Activated naive CD8-positive, alpha-beta T cell (primary cell): ENCODE data around the gene FMNL3.

Source experiments
- H3K27ac Mint-ChIP-seq: one replicate; pipeline ENCODE4 v1.8.0; 2021; ENCODE audit warnings: mixed read lengths
- H3K27me3 Mint-ChIP-seq: one replicate; pipeline ENCODE4 v1.8.0; 2021; ENCODE audit warnings: mixed read lengths
- H3K36me3 Mint-ChIP-seq: one replicate; pipeline ENCODE4 v1.8.0; 2021; ENCODE audit warnings: mixed read lengths
- H3K4me1 Mint-ChIP-seq: one replicate; pipeline ENCODE4 v1.8.0; 2021; ENCODE audit warnings: low read depth, mixed read lengths
- H3K4me3 Mint-ChIP-seq: one replicate; pipeline ENCODE4 v1.8.0; 2021; ENCODE audit warnings: mild to moderate bottlenecking, mixed read lengths
- H3K9me3 Mint-ChIP-seq: one replicate; pipeline ENCODE4 v1.8.0; 2021; ENCODE audit warnings: low read depth, mixed read lengths

Gene FMNL3

DNA sequence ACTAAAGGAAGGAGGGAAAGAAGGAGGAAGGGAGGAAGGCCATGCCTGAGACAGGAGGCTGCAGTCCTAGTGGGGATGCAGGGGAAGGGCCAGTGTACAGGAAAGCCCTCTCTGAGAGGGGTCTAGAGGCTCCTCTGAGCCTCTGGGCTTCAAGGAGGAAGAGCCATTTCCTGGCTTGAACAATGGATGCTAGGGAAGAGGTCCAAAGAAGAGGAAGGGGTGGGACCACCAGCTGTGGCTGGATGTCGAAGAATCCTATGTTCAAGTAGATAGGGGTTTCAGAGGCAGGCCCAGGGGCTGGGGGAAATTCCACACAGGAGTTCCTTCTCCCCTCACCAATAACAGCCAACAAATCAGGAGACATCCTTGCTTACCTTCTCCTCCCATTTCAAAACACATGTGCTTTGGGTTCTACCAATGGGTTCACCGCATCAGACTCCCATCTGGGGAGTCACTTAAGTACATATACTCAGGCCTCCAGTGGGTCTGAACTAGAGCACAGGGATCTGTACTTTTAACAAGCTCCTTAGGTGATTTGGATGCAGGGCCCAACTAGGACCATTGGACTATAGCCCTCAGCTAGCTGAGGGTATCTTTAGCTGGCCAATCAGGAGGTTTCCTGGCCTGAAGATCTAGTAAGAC is 51.5 kb downstream of the FMNL3 start:
- no peaks in the 10 kb centered on the region for H3K27me3 Mint-ChIP-seq
- H3K4me1 Mint-ChIP-seq, result peaks cover 30% of the 10 kb centered on the region
- no peaks in the 10 kb centered on the region for H3K9me3 Mint-ChIP-seq
- H3K27ac Mint-ChIP-seq, result peak overlapping the region; percentile 50
- H3K36me3 Mint-ChIP-seq, result peaks cover 15% of the 10 kb centered on the region
- H3K4me3 Mint-ChIP-seq, result peak overlapping the region; percentile 13

DNA sequence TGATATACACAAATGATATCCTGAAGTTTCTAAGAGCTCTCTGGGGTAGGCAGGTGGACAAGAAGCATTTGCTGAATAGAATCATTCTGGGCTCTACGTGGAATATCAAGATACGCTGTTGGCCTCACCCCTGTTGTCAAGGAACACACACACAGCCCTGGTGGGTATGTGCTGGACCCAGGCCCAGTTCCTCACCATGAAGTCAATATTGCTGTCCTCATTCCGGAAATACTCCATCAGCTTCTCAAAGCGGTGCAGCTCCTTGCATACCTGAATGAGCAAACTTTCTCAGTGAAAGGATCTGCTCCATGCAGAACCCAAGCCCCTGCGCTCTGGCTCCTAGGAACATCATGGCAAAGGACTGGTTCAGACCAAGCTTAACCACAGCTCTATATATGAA is 52.5 kb downstream of the FMNL3 start:
- peaks cover 25% of the 10 kb centered on the region for H3K4me1 Mint-ChIP-seq
- H3K27ac Mint-ChIP-seq, result no peak overlapping the region
- no peaks in the 10 kb centered on the region for H3K9me3 Mint-ChIP-seq
- H3K27me3 Mint-ChIP-seq, result no peaks in the 10 kb centered on the region
- peaks cover 15% of the 10 kb centered on the region for H3K36me3 Mint-ChIP-seq
- H3K4me3 Mint-ChIP-seq, result no peak overlapping the region

DNA sequence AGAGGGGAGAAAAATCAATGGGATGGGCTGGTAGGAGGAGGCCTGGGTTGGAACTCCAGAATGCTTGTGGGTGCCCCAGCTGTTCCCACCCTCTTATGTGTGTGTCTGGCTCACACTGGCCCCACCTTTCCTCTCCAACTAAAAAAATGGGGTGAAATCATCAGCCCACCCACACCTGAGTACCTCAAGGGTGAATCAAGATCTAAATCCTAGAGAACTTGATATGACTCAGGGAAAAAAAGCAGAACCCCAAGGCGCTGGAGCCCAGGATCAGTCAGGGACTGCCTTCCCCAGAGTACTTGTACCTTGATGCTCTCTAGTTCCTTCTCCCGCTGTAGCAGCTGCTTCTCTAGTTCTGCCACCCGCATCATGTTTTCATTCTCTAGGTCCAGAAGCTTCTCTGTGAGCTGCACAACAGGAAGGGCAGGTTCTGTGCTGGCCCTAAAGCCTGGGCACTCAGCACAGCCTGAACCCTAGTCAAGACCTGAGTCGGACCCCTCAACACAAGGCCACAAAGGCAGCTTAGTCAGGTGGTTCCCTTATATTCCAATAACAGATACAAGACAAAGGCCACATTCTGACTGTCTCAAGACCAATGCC is 54.2 kb downstream of the FMNL3 start:
- Mint-ChIP-seq H3K36me3 (peaks cover 14% of the 10 kb centered on the region), H3K9me3 (no peaks in the 10 kb centered on the region), H3K4me1 (peaks cover 29% of the 10 kb centered on the region), H3K27ac (no peak overlapping the region), H3K4me3 (no peak overlapping the region), H3K27me3 (no peaks in the 10 kb centered on the region)

DNA sequence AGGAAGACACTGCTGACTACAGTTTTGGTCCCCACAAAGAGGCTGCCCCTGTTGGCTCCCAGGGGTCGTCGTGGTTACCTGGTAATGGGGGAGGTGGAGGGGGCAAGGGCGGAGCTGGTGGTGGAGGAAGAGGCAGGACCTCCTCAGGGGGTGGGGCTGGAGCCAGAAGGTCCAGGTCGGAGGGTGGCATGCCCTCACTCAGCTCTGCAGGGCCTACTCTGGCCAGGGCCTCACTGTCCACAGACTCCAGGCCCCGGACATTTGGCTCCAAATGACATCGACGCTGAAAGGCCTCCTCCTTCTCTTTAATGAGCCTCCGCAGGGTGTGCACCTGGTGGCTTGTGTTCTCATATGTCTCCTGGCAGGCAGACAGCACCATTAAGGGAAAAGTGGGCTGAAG is 55.4 kb downstream of the FMNL3 start:
- Mint-ChIP-seq H3K4me1 (peaks cover 23% of the 10 kb centered on the region), H3K36me3 (peaks cover 6% of the 10 kb centered on the region), H3K27ac (no peak overlapping the region), H3K4me3 (no peak overlapping the region), H3K27me3 (no peaks in the 10 kb centered on the region), H3K9me3 (no peaks in the 10 kb centered on the region)

DNA sequence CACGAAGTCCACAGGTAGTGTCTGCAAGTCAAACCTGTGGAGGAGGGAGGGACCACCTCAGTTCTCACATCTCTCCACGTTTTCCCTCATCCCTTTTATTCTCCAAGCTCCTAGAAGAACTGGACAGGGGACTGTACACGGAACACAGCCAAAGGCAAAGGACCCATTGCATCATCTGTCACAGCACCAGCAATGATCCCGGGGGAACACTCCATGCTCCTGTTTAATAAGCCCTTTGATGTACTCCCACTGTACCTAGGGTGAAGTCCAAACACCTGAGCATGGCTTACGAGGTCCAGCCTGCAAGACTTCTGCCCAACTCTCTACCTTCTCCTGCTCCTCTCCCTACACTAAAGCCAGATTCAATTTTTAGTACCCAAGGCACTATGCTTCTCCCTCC is 57.3 kb downstream of the FMNL3 start:
- Mint-ChIP-seq H3K27me3 (no peaks in the 10 kb centered on the region), H3K36me3 (peaks cover 2% of the 10 kb centered on the region), H3K4me3 (no peak overlapping the region), H3K27ac (peak overlapping the region; percentile 1), H3K4me1 (peaks cover 19% of the 10 kb centered on the region), H3K9me3 (no peaks in the 10 kb centered on the region)

DNA sequence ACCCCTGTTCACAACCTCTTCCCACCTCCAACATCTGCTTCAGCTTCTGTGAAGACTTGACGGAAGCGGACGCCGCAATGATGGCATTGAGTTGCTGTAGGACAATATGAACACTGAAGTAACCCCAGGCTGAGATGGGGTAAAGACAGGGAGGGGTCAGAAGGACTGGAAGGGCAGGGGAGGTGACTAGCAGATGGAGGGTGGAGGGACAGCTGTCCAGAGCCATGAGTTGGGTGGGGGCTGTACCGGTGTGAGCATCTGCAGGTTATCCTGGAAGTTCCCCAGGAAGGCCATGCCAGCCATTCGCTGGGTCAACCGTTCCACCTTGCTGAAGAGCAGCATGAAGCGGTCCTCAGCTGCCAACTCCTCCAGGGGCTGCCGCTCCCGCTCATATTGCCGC is 57.8 kb downstream of the FMNL3 start:
- Mint-ChIP-seq H3K4me1 (peaks cover 23% of the 10 kb centered on the region), H3K4me3 (no peak overlapping the region), H3K9me3 (no peaks in the 10 kb centered on the region), H3K27me3 (no peaks in the 10 kb centered on the region), H3K27ac (no peak overlapping the region), H3K36me3 (peaks cover 2% of the 10 kb centered on the region)

DNA sequence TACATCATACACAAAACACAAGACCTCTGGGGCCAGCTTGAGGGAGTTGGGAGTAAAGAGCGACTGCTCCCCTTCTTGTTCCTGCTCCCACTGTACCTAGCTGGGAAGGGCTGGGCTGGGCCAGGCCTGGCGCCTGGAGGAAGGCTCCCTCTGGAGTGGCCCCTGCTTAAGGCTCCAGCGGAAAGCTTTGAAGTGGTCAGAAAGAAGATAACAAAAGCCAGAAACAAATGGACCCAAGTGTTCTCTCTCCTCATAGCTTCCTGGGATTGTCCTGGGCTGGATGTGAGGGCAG is 58.5 kb downstream of the FMNL3 start:
- H3K27me3 Mint-ChIP-seq, result no peaks in the 10 kb centered on the region
- H3K27ac Mint-ChIP-seq, result peak overlapping the region; percentile 41
- no peaks in the 10 kb centered on the region for H3K9me3 Mint-ChIP-seq
- H3K4me3 Mint-ChIP-seq, result no peak overlapping the region
- peaks cover 26% of the 10 kb centered on the region for H3K4me1 Mint-ChIP-seq
- H3K36me3 Mint-ChIP-seq, result peaks cover 1% of the 10 kb centered on the region

DNA sequence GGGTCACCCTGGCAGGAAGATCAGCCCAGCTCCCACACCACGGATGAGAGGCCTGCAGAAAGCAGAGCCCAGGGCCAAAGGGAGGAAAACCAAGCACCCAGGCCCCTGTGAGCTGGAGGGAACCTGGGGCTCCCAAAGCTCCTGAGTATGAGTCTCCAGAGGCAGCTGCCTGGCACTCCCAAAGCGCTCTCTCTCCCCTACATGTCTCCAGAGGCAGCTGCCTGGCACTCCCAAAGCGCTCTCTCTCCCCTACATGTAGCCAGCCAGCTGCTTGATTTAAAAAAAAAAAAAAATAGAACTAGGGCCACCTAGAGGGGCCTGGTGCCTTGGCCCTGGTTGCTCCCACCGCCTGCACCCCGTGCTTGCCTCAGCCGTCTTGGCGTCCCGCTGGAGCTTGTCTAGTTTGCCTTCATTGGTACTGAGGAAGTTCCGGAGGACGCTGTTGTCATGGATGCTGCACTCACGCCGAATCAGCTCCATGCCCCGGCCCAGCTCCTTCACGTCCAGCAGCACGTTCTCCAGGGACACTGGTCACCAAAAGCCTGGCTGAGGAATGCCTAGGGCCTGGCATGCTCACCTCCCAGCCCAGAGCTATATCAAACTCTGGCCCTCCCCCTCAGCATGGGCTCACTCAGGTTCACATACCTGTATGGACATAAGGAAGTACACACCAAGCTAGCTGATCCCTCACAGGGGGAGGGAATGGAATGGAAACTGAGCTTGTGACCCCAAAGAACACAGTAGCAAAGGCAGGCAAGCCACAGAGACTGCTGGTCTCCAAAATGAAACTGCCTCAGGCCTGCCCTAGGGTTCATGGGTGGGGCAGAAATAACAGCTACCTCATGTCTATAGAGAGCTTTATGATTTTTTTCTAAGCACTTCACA is 59.1 kb downstream of the FMNL3 start:
- Mint-ChIP-seq H3K4me3 (no peak overlapping the region), H3K4me1 (peaks cover 26% of the 10 kb centered on the region), H3K9me3 (no peaks in the 10 kb centered on the region), H3K36me3 (no peaks in the 10 kb centered on the region), H3K27me3 (no peaks in the 10 kb centered on the region), H3K27ac (peak overlapping the region; percentile 41)

DNA sequence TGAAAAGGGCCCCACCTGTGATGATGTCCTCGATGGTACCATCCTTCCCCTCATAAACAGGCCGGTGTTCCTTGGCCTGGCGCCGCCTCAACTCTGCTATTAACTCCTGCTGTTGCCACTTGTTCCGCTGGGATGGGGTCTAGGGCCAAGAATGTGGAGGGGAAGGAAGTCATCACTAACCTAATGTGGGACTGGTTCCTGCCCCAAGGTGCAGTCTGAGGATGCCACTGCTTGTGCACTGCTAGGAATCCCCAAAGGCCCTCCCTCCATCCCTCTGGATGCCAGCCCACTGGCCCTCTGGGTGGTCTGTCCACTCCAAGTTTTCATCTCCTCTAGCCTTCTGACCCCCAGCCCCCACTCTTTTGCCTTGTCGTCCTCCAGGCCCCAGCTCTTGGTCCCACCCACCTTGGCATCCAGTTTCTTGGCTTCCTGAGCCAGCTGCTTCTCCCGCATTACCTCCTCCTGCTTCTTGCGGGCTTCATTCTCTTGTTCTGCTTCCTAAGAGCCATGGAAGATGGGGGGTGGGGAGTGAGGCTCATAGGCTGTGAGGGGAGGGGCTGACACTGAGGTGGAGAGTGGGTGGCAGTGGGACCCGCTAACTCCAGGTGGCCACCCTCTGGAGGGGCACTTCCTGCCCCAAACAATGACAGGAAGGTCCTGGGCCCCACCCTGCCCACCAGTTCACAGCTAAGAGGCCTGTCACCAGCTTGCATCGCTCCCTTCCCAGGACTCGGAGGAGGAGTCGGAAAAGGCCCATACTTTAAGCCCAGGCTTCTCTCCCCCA is 60.1 kb downstream of the FMNL3 start:
- Mint-ChIP-seq H3K27ac (no peak overlapping the region), H3K4me3 (no peak overlapping the region), H3K4me1 (peaks cover 26% of the 10 kb centered on the region), H3K27me3 (no peaks in the 10 kb centered on the region), H3K9me3 (no peaks in the 10 kb centered on the region), H3K36me3 (no peaks in the 10 kb centered on the region)

DNA sequence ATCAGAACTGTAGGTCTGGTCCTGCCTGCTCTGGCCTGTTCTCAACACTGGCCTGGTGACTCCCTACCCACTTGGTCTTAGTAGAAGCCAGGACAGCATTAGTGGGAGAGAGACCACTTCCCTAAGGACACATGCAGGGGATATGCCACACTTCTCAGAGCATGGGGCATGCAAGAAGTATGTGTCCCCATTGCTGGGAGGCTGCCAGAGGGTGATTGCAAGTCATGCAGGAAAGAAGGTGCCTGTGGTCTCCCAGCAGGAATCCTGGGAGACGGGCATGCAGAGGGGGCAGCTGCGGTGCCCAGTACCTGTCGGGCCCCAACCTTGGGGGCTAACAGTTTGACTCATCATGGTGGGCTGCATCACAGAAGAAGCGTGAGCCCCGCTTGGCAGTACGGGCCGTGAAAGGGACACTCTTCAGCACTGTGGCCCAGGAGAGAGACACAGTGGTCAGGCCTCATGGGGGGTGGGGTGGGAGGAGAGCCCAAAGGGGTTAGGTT is 60.8 kb downstream of the FMNL3 start:
- H3K27me3 Mint-ChIP-seq, result no peaks in the 10 kb centered on the region
- H3K36me3 Mint-ChIP-seq, result no peaks in the 10 kb centered on the region
- peak overlapping the region; percentile 64 for H3K27ac Mint-ChIP-seq
- no peaks in the 10 kb centered on the region for H3K9me3 Mint-ChIP-seq
- H3K4me3 Mint-ChIP-seq, result no peak overlapping the region
- H3K4me1 Mint-ChIP-seq, result peaks cover 26% of the 10 kb centered on the region

DNA sequence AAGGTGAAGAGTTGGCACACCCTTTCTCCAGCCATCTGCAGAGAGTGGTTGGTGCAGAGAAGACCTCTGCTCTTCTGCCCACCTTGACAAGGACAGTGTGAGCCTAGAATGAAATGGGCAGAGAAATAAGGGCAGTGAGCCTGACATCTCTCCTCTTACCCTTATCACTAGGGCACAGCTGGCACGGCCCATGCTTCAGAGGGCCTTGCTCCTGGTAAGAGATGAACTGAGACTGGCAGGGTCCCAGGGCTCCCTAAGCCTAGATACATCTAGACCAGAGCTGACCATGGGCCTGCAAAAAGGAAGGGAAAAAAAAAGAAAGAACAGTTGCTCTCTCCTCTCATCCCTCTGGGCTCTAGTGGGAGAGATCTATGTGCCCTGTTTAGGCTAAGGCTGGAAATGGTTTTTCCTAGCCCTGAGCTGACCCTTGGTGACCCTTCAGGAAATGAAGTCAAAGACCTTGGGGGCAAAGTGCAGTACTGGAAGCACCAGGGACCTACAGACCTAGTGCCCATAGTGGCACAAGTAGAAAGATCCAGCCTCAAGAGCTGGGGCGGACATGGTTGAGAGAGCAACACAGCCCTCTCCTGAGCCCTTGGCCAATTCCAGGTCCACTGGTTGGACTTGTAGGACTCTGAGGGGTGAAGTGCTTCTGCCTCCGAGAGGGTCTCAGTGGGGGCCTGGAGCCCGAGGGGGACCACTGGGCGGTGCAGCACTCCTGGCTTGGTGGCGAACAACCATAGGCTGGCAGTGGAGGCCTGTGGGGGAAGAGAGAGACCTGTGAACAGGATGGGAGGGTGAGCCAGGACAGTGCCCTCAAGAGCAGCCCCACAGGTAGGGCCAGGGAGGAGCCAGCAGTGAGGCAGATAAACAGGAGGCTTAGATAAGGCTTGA is 61.8 kb downstream of the FMNL3 start:
- H3K4me3 Mint-ChIP-seq, result no peak overlapping the region
- peaks cover 26% of the 10 kb centered on the region for H3K4me1 Mint-ChIP-seq
- no peaks in the 10 kb centered on the region for H3K36me3 Mint-ChIP-seq
- H3K9me3 Mint-ChIP-seq, result no peaks in the 10 kb centered on the region
- peak overlapping the region; percentile 64 for H3K27ac Mint-ChIP-seq
- no peaks in the 10 kb centered on the region for H3K27me3 Mint-ChIP-seq

DNA sequence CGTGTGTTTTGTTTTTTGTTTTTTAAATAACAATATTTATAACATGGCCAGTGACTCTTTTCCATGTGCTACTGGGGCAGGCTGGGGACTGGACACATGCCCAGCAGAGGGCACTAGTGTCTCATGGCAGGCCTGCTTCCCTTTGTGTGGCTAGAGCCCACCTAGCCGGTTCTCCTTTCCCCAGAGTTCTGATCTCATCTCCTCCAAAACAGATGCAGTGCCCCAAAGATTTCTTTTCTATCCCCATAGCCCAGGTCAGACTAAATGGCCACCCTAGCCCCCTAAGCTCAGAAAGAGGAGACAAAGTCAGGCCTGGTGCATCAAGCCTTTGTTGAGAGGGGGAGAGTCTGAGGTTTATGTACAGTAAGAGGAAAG is 62.6 kb downstream of the FMNL3 start:
- no peaks in the 10 kb centered on the region for H3K27me3 Mint-ChIP-seq
- H3K4me1 Mint-ChIP-seq, result peaks cover 26% of the 10 kb centered on the region
- peak overlapping the region; percentile 38 for H3K4me3 Mint-ChIP-seq
- H3K27ac Mint-ChIP-seq, result peak overlapping the region; percentile 61
- no peaks in the 10 kb centered on the region for H3K36me3 Mint-ChIP-seq
- no peaks in the 10 kb centered on the region for H3K9me3 Mint-ChIP-seq

DNA sequence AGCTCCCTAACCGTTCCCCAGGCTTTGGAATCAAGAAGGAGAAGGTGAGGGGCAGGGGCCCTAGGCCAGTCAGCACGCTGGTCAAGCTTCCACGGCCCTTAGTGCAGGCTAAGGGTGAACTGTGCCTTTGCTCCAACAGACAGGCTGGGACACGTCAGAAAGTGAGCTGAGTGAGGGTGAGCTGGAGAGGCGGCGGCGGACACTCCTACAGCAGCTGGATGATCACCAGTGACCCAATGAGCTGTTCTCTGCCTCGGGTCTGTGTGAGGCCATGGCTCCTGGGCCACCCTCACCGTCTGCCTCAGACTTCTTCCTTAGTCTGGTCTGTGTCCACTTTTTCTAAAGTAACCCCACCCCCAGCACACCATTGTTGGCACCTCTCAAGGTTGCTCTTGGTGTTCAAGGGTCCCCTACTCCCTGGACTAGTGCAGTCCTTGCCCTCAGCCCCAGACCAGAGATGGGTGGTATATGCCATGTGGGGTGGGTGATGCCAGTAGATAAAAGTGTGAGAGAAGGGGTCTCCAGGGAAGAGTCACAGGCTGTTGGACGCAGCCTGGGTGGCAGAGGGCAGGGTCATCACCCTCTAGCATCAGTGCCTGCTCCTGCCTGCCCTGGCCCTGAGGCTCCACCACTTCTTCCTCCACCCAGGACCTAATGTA is 63.1 kb downstream of the FMNL3 start:
- H3K4me3 Mint-ChIP-seq, result no peak overlapping the region
- H3K4me1 Mint-ChIP-seq, result peaks cover 30% of the 10 kb centered on the region
- H3K27ac Mint-ChIP-seq, result peak overlapping the region; percentile 61
- H3K36me3 Mint-ChIP-seq, result no peaks in the 10 kb centered on the region
- no peaks in the 10 kb centered on the region for H3K9me3 Mint-ChIP-seq
- no peaks in the 10 kb centered on the region for H3K27me3 Mint-ChIP-seq

DNA sequence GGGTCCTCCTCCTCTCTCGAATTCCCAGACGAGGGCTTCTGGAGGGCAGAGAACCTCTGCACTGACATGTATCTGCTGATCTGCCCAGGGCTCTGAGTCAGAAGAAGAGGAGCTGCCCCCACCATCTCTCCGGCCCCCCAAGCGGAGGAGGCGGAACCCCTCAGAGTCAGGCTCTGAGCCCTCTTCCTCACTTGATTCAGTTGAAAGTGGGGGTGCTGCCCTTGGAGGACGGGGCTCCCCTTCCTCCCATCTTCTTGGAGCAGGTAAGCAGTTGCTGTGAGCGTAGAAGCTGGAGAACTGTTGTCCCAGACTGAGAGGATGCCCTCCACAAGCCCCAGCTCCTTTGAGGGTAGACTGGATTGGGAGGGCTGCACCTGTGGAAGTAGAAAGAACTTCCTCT is 64.1 kb downstream of the FMNL3 start:
- peaks cover 30% of the 10 kb centered on the region for H3K4me1 Mint-ChIP-seq
- no peak overlapping the region for H3K4me3 Mint-ChIP-seq
- no peaks in the 10 kb centered on the region for H3K9me3 Mint-ChIP-seq
- no peak overlapping the region for H3K27ac Mint-ChIP-seq
- no peaks in the 10 kb centered on the region for H3K36me3 Mint-ChIP-seq
- H3K27me3 Mint-ChIP-seq, result no peaks in the 10 kb centered on the region
